Naive thymus-derived CD8-positive, alpha-beta T cell (primary cell): ENCODE data around the gene ASPDH. TPM values are rescaled to one million over a fixed set of nuclear protein-coding genes. Genes with fewer than 3 reads are reported as not detected.
"Not testable (repeated sequence)": the region's sequence is repeated elsewhere in the genome, so short reads cannot be mapped to it uniquely, and the experiment has no call there.

Experiments used
- ATAC-seq, 2 donors: fragments of 150-1000 bp; cut with Tn5 transposase in 1 of 2; sonication (Bioruptor Pico), chemical (Tn5 transposase) in 1 of 2; 1 replicate in 1 of 2; 2 replicates in 1 of 2; pipeline ENCODE4 v1.10.0; 2021; ENCODE audit warnings: mild to moderate bottlenecking in 2 of 2, moderate library complexity in 2 of 2
- POLR2A ChIA-PET: fragments of 350-600 bp; sonication (Branson Sonifier 250); formaldehyde crosslinking; loops from one replicate; lab custom pipeline; 2021; ENCODE audit warnings: antibody characterized with exemption; lab: Charles Lee
- DNase-seq, 10 donors: peaks; one replicate each; pipeline versions ENCODE4 v3.0.0 to v3.0.0-alpha.2; 2020 to 2022
- H3K27ac Mint-ChIP-seq, 10 donors: one replicate each; pipeline ENCODE4 v1.8.0; 2020 to 2022; ENCODE audit warnings: mild to moderate bottlenecking in 10 of 10, mixed read lengths in 10 of 10, moderate library complexity in 4 of 10, inconsistent platforms in 1 of 10
- H3K27me3 Mint-ChIP-seq, 5 donors: one replicate each; pipeline ENCODE4 v1.8.0; 2021 to 2022; ENCODE audit warnings: mixed read lengths in 5 of 5
- H3K36me3 Mint-ChIP-seq, 3 donors: one replicate each; pipeline ENCODE4 v1.8.0; 2020 to 2022; ENCODE audit warnings: mixed read lengths in 3 of 3, mild to moderate bottlenecking in 2 of 3, inconsistent platforms in 1 of 3
- H3K4me1 Mint-ChIP-seq, 4 donors: one replicate each; pipeline ENCODE4 v1.8.0; 2021 to 2022; ENCODE audit warnings: mixed read lengths in 4 of 4
- H3K4me3 Mint-ChIP-seq, 10 donors: one replicate each; pipeline ENCODE4 v1.8.0; 2020 to 2022; ENCODE audit warnings: mild to moderate bottlenecking in 10 of 10, mixed read lengths in 10 of 10, moderate library complexity in 6 of 10, inconsistent platforms in 1 of 10
- H3K9me3 Mint-ChIP-seq, 9 donors: one replicate each; pipeline ENCODE4 v1.8.0; 2020 to 2022; ENCODE audit warnings: mixed read lengths in 9 of 9, mild to moderate bottlenecking in 3 of 9, inconsistent platforms in 1 of 9, moderate library complexity in 1 of 9
- polyA plus RNA-seq, 3 donors: library from polyadenylated mRNA; unstranded; fragments of 300-500 nt; fragmentation: Illumina TruSeq; gene quantifications; one replicate each; pipeline ENCODE4 v1.2.3, GENCODE V29; 2021
- total RNA-seq, 8 experiments: library from RNA in 2 of 8; stranded (reverse) in 2 of 8; gene quantifications; one replicate each; pipeline ENCODE4 v1.2.3 and lab custom pipeline; 2021 to 2026

The ASPDH gene
- total and polyA plus RNA-seq, 5 experiments from 2014 or later: 1.4 TPM; not detected in 4

- Mint-ChIP-seq H3K27me3 (peaks cover under 1 to 21% (median 4%) of the 10 kb centered on the region in 5 donors), H3K36me3 (no peaks in the 10 kb centered on the region), H3K27ac (no peak overlapping the region), H3K9me3 (no peaks in the 10 kb centered on the region), H3K4me3 (no peak overlapping the region), H3K4me1 (peaks cover 0 to 2% (median 0%) of the 10 kb centered on the region in 4 donors)
- ATAC-seq (no peak), DNase-seq (peak in 1 of 10 donors; percentile 34)
- POLR2A ChIA-PET: no interaction called here
Measured at GRCh38 chr19:50542943-50543342, 29.2 kb upstream of the ASPDH start.

GRCh38 chr19:50537769-50538230 is 24.1 kb upstream of the ASPDH start:
- H3K36me3 Mint-ChIP-seq: peaks cover 0 to 8% (median 1%) of the 10 kb centered on the region in 3 donors
- ATAC-seq: peak; percentile 43 to 60
- POLR2A ChIA-PET: interaction anchor here (0.7 kb wide), 1 partner anchor 14 kb away, joined by 5 read pairs; no protein-coding TSS in a partner anchor
- H3K9me3 Mint-ChIP-seq: peaks cover 0 to 12% (median 7%) of the 10 kb centered on the region in 9 donors
- H3K27me3 Mint-ChIP-seq: peaks cover 8 to 27% (median 15%) of the 10 kb centered on the region in 5 donors
- DNase-seq: peak in 9 of 10 donors; percentile 32 to 54 (median 45)
- H3K4me1 Mint-ChIP-seq: peaks cover 0 to 4% (median 1%) of the 10 kb centered on the region in 4 donors
- peak overlapping the region in 1 of 10 donors; percentile 34 for H3K27ac Mint-ChIP-seq
- no peak overlapping the region for H3K4me3 Mint-ChIP-seq

- H3K9me3 Mint-ChIP-seq: peaks cover 0 to 17% (median 12%) of the 10 kb centered on the region in 9 donors
- H3K4me3 Mint-ChIP-seq: no peak overlapping the region
Measured at GRCh38 chr19:50537306-50537685, 23.6 kb upstream of the ASPDH start.

GRCh38 chr19:50536662-50537305 is 23.1 kb upstream of the ASPDH start:
- DNase-seq: peak in 1 of 10 donors; percentile 28
- Mint-ChIP-seq H3K4me1 (peaks cover 0 to 4% (median 1%) of the 10 kb centered on the region in 4 donors), H3K27me3 (peaks cover 13 to 35% (median 22%) of the 10 kb centered on the region in 5 donors), H3K27ac (no peak overlapping the region), H3K36me3 (peaks cover 3 to 14% (median 8%) of the 10 kb centered on the region in 3 donors), H3K4me3 (no peak overlapping the region), H3K9me3 (peaks cover 0 to 18% (median 12%) of the 10 kb centered on the region in 9 donors)
- ATAC-seq: no peak
- POLR2A ChIA-PET: no interaction called here

More at GRCh38 chr19:50537306-50537685, 23.6 kb upstream of the ASPDH start:
- ATAC-seq (no peak), DNase-seq (peak in 1 of 10 donors; percentile 45)
- Mint-ChIP-seq H3K4me1 (peaks cover 0 to 4% (median 1%) of the 10 kb centered on the region in 4 donors), H3K27ac (no peak overlapping the region), H3K36me3 (peaks cover 2 to 13% (median 6%) of the 10 kb centered on the region in 3 donors), H3K27me3 (peaks cover 11 to 32% (median 20%) of the 10 kb centered on the region in 5 donors)
- POLR2A ChIA-PET: no interaction called here

GRCh38 chr19:50535672-50536187 is 22.0 kb upstream of the ASPDH start:
- DNase-seq: peak in 1 of 10 donors; percentile 13
- peaks cover 3 to 14% (median 8%) of the 10 kb centered on the region in 3 donors for H3K36me3 Mint-ChIP-seq
- POLR2A ChIA-PET: no interaction called here
- H3K27ac Mint-ChIP-seq: peak overlapping the region in 1 of 10 donors; percentile 79
- peaks cover 14 to 42% (median 25%) of the 10 kb centered on the region in 5 donors for H3K27me3 Mint-ChIP-seq
- no peak overlapping the region for H3K4me3 Mint-ChIP-seq
- no peak for ATAC-seq
- H3K4me1 Mint-ChIP-seq: peaks cover 0 to 4% (median 1%) of the 10 kb centered on the region in 4 donors
- H3K9me3 Mint-ChIP-seq: peaks cover 0 to 18% (median 13%) of the 10 kb centered on the region in 9 donors

GRCh38 chr19:50534478-50534877 is 20.8 kb upstream of the ASPDH start:
- Mint-ChIP-seq H3K4me1 (peaks cover 0 to 4% (median 1%) of the 10 kb centered on the region in 4 donors), H3K9me3 (peaks cover 0 to 18% (median 13%) of the 10 kb centered on the region in 9 donors), H3K36me3 (peaks cover 3 to 14% (median 8%) of the 10 kb centered on the region in 3 donors), H3K27ac (no peak overlapping the region), H3K4me3 (no peak overlapping the region), H3K27me3 (peaks cover 14 to 48% (median 30%) of the 10 kb centered on the region in 5 donors)
- DNase-seq (peak in 1 of 10 donors; percentile 31), ATAC-seq (no peak)
- POLR2A ChIA-PET: no interaction called here

GRCh38 chr19:50532952-50533351 is 19.2 kb upstream of the ASPDH start:
- ATAC-seq (no peak), DNase-seq (no peak)
- POLR2A ChIA-PET: no interaction called here
- H3K4me1 Mint-ChIP-seq: peaks cover 0 to 4% (median 1%) of the 10 kb centered on the region in 4 donors
- H3K36me3 Mint-ChIP-seq: peaks cover 3 to 14% (median 8%) of the 10 kb centered on the region in 3 donors
- H3K4me3 Mint-ChIP-seq: no peak overlapping the region
- H3K27me3 Mint-ChIP-seq: peaks cover 15 to 52% (median 37%) of the 10 kb centered on the region in 5 donors
- H3K27ac Mint-ChIP-seq: no peak overlapping the region
- H3K9me3 Mint-ChIP-seq: peaks cover 0 to 18% (median 13%) of the 10 kb centered on the region in 9 donors

GRCh38 chr19:50531171-50531612 is 17.5 kb upstream of the ASPDH start:
- no peaks in the 10 kb centered on the region for H3K4me1 Mint-ChIP-seq
- peaks cover 0 to 18% (median 13%) of the 10 kb centered on the region in 9 donors for H3K9me3 Mint-ChIP-seq
- peaks cover 10 to 50% (median 32%) of the 10 kb centered on the region in 5 donors for H3K27me3 Mint-ChIP-seq
- H3K36me3 Mint-ChIP-seq: peaks cover 3 to 14% (median 8%) of the 10 kb centered on the region in 3 donors
- ATAC-seq (no peak), DNase-seq (peak in 1 of 10 donors; percentile 35)
- POLR2A ChIA-PET: no interaction called here
- H3K4me3 Mint-ChIP-seq: no peak overlapping the region
- no peak overlapping the region for H3K27ac Mint-ChIP-seq

GRCh38 chr19:50528052-50528451 is 14.3 kb upstream of the ASPDH start:
- H3K27ac Mint-ChIP-seq, ATAC-seq, POLR2A ChIA-PET, H3K4me3 Mint-ChIP-seq, H3K4me1 Mint-ChIP-seq, H3K36me3 Mint-ChIP-seq, H3K9me3 Mint-ChIP-seq: not testable (repeated sequence)
- DNase-seq: peak in 1 of 10 donors; percentile 6
- H3K27me3 Mint-ChIP-seq: peaks cover 10 to 42% (median 30%) of the 10 kb centered on the region in 5 donors

- H3K4me1 Mint-ChIP-seq: no peaks in the 10 kb centered on the region
- POLR2A ChIA-PET: no interaction called here
- no peaks in the 10 kb centered on the region for H3K36me3 Mint-ChIP-seq
- H3K9me3 Mint-ChIP-seq: peaks cover 0 to 2% (median 0%) of the 10 kb centered on the region in 9 donors
- ATAC-seq (no peak), DNase-seq (peak in 1 of 10 donors; percentile 42)
- H3K27ac Mint-ChIP-seq: no peak overlapping the region
- H3K4me3 Mint-ChIP-seq: no peak overlapping the region
- H3K27me3 Mint-ChIP-seq: peaks cover 0 to 14% (median 3%) of the 10 kb centered on the region in 5 donors
Measured at GRCh38 chr19:50522881-50523280, 9.2 kb upstream of the ASPDH start.

GRCh38 chr19:50520822-50521465 is 7.2 kb upstream of the ASPDH start:
- H3K4me1 Mint-ChIP-seq: no peaks in the 10 kb centered on the region
- no peak overlapping the region for H3K4me3 Mint-ChIP-seq
- no peak for ATAC-seq
- POLR2A ChIA-PET: no interaction called here
- H3K9me3 Mint-ChIP-seq: no peaks in the 10 kb centered on the region
- H3K27ac Mint-ChIP-seq: no peak overlapping the region
- H3K36me3 Mint-ChIP-seq: no peaks in the 10 kb centered on the region
- H3K27me3 Mint-ChIP-seq: peaks cover 0 to 15% (median 0%) of the 10 kb centered on the region in 5 donors
- DNase-seq: peak in 1 of 10 donors; percentile 19

- DNase-seq: peak in 1 of 10 donors; percentile 58
- Mint-ChIP-seq H3K27me3 (peaks cover 0 to 25% (median 9%) of the 10 kb centered on the region in 5 donors), H3K9me3 (no peaks in the 10 kb centered on the region), H3K36me3 (no peaks in the 10 kb centered on the region), H3K4me3 (no peak overlapping the region), H3K4me1 (peaks cover 0 to 3% (median 0%) of the 10 kb centered on the region in 4 donors), H3K27ac (no peak overlapping the region)
- POLR2A ChIA-PET: no interaction called here
- ATAC-seq: no peak
Measured at GRCh38 chr19:50519006-50519575, 5.4 kb upstream of the ASPDH start.
